COLO668 (cell line): ENCODE data around the gene ASS1.

Experiments
- DNase-seq: peaks from one replicate; lab custom pipeline; 2025; ENCODE audit not compliant: unreplicated experiment; lab: John Stamatoyannopoulos, UW

Gene ASS1

GRCh38 chr9:130451509-130452388, 7.0 kb downstream of the ASS1 start:
- peak; percentile 81 for DNase-seq

- DNase-seq, result no peak
Observed at GRCh38 chr9:130452835-130453234, 8.1 kb downstream of the ASS1 start.

GRCh38 chr9:130453487-130453886, 8.7 kb downstream of the ASS1 start:
- DNase-seq, result peak; percentile 80

- DNase-seq, result no peak
Observed at GRCh38 chr9:130454096-130454811, 9.5 kb downstream of the ASS1 start.

- no peak for DNase-seq
Observed at GRCh38 chr9:130454812-130455325, 10.1 kb downstream of the ASS1 start.

GRCh38 chr9:130458027-130458803, 13.5 kb downstream of the ASS1 start:
- no peak for DNase-seq

- DNase-seq, result no peak
Observed at GRCh38 chr9:130458804-130459067, 14.0 kb downstream of the ASS1 start.

- DNase-seq, result no peak
Observed at GRCh38 chr9:130459151-130459550, 14.4 kb downstream of the ASS1 start.

GRCh38 chr9:130459941-130460669, 15.3 kb downstream of the ASS1 start:
- no peak for DNase-seq

- peak; percentile 60 for DNase-seq
Observed at GRCh38 chr9:130461218-130461630, 16.5 kb downstream of the ASS1 start.

GRCh38 chr9:130461731-130462130, 17.0 kb downstream of the ASS1 start:
- no peak for DNase-seq

GRCh38 chr9:130462685-130463540, 18.2 kb downstream of the ASS1 start:
- no peak for DNase-seq

- DNase-seq, result no peak
Observed at GRCh38 chr9:130463763-130464745, 19.3 kb downstream of the ASS1 start.

GRCh38 chr9:130465383-130466096, 20.8 kb downstream of the ASS1 start:
- no peak for DNase-seq

GRCh38 chr9:130466537-130467217, 21.9 kb downstream of the ASS1 start:
- DNase-seq, result no peak

GRCh38 chr9:130467316-130467715, 22.6 kb downstream of the ASS1 start:
- DNase-seq, result no peak

GRCh38 chr9:130468566-130468965, 23.8 kb downstream of the ASS1 start:
- no peak for DNase-seq

- no peak for DNase-seq
Observed at GRCh38 chr9:130470269-130470668, 25.5 kb downstream of the ASS1 start.
